Left lung (tissue), 10 donors: Measurements from ENCODE around the gene RPS15. TPM values are rescaled to one million over a fixed set of nuclear protein-coding genes. Genes with fewer than 3 reads are reported as not detected.

ENCODE experiments used
- ATAC-seq: fragments of 200-7000 bp; cut with Tn5 transposase; one replicate; pipeline ENCODE4 v1.9.1; 2020; ENCODE audit warnings: moderate library complexity
- DNase-seq, 4 donors: peaks; one replicate each; pipeline ENCODE4 v3.0.0-alpha.2; 2013 to 2020
- H3K27ac ChIP-seq, 2 donors: fragments of 200-600 bp; sonication (generic) in 1 of 2; one replicate each; pipeline versions ENCODE4 v1.5.0 to v1.8.0; 2020 to 2021
- H3K27me3 ChIP-seq, 2 donors: fragments of 200-600 bp; sonication (generic) in 1 of 2; one replicate each; pipeline versions ENCODE4 v1.5.0 to v1.8.0; 2020 to 2021
- H3K36me3 ChIP-seq, 2 donors: fragments of 200-600 bp; sonication (generic) in 1 of 2; one replicate each; pipeline versions ENCODE4 v1.5.0 to v1.8.0; 2020 to 2021
- H3K4me1 ChIP-seq, 2 donors: fragments of 200-600 bp; one replicate each; pipeline ENCODE4 v1.8.0; 2021
- H3K4me3 ChIP-seq, 2 donors: fragments of 200-600 bp; sonication (generic) in 1 of 2; one replicate each; pipeline versions ENCODE4 v1.5.0 to v1.8.0; 2020 to 2021; ENCODE audit warnings: mild to moderate bottlenecking in 1 of 2
- H3K9me3 ChIP-seq, 2 donors: fragments of 200-600 bp; sonication (generic) in 1 of 2; one replicate each; pipeline versions ENCODE4 v1.5.0 to v1.8.0; 2020 to 2021
- intact Hi-C, 2 donors: fragments of 100-400 bp; cut with DNase I; formaldehyde crosslinking; loops; one replicate each; pipeline versions ENCODE4 v1.11.2 to v1.14.2; 2022
- polyA plus RNA-seq, 6 donors: library from polyadenylated mRNA; unstranded; fragments of 120-200 nt; gene quantifications; one replicate each; pipeline ENCODE4 v1.2.1, GENCODE V29; 2013; ENCODE audit not compliant: insufficient read length in 6 of 6
- total RNA-seq, 2 donors: library from RNA; stranded (reverse); fragmentation: NEBNext Ultra II Directional; extraction: Animal tissue kit (Norgen Biotek cat#: 25700); gene quantifications; one replicate each; pipeline ENCODE4 v1.2.1, GENCODE V29; 2021
- TF ChIP-seq, protein P1 (sequence below), 2 donors: fragments of 200-600 bp; sonication (generic) in 1 of 2; IDR thresholded peaks; one replicate each; pipeline versions ENCODE4 v1.5.0 to v1.8.0; 2021; ENCODE audit warnings: antibody characterized with exemption in 2 of 2
- donor health status: DM: no; HTN: yes; CAD: no.
- donor health status: DM: no; HTN: no; CAD: no.

Gene RPS15
- total and polyA plus RNA-seq, 8 donors, result 673 to 987 (median 836) TPM

DNA sequence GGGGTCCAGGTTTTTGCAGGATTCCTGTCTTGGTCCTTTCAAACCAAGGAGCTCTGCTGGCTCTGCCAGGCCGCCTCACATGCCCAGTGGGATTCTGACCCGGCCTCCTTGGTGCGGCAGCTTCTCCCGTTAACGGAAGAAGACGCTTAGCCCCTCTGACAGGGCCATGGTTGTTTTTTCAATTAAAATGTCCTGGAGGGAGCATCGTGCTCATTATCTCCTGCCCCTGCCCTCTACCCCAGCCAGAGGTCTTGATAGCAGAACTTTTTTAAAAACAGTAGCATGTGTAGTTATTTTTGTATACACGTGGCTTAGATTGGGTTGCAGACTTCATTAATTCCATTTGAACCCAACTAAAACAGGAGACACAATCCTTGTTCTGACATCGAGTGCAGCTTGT, 11.5 kb upstream of the RPS15 start:
- Histone ChIP-seq H3K36me3 (peaks cover 0 to 98% of the 10 kb centered on the region in 2 donors), H3K4me3 (no peak overlapping the region), H3K27me3 (no peaks in the 10 kb centered on the region), H3K4me1 (peaks cover 0 to 3% of the 10 kb centered on the region in 2 donors), H3K27ac (no peak overlapping the region), H3K9me3 (no peaks in the 10 kb centered on the region)
- TF ChIP-seq, protein P1, sequence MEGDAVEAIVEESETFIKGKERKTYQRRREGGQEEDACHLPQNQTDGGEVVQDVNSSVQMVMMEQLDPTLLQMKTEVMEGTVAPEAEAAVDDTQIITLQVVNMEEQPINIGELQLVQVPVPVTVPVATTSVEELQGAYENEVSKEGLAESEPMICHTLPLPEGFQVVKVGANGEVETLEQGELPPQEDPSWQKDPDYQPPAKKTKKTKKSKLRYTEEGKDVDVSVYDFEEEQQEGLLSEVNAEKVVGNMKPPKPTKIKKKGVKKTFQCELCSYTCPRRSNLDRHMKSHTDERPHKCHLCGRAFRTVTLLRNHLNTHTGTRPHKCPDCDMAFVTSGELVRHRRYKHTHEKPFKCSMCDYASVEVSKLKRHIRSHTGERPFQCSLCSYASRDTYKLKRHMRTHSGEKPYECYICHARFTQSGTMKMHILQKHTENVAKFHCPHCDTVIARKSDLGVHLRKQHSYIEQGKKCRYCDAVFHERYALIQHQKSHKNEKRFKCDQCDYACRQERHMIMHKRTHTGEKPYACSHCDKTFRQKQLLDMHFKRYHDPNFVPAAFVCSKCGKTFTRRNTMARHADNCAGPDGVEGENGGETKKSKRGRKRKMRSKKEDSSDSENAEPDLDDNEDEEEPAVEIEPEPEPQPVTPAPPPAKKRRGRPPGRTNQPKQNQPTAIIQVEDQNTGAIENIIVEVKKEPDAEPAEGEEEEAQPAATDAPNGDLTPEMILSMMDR (IDR thresholded peaks at IDR 0.05), result no peak
- intact Hi-C loops, result no loop called here
- no peak for ATAC-seq
- DNase-seq, result no peak

DNA sequence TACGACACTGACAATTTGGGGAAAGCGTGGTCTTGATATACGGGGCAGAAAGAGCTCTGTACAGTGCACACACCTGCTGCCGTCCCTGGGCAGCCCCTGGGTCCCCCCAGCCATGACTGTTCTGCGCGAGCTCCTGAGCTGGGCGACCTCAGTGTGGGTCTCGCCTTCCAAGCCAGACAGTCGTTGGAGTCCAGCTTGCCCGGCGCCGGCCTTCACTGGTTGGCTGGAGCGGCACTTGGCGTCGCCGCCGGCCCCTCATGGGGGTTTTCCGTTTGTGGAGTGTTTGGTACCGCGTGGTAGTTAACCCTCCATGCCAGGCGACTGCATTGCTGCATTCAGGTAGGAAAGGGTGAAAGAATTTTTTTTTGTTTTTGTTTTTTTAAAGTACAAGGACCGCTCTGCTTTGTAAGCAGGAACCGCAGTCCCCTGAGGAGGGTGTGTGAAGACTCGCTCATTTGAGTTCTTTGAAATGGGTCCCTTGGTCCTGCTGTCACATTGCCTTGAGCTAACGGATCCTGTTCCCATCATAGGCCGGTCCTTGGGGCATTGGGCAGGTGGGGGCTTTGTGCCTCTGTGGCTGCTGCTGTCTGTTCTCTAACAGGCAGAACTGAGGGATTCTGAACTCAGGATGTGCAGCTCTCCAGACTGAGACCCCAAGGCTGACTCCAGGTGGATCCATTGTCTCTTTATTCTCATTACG, 10.8 kb upstream of the RPS15 start:
- H3K27ac ChIP-seq, result no peak overlapping the region
- peaks cover 0 to 98% of the 10 kb centered on the region in 2 donors for H3K36me3 ChIP-seq
- DNase-seq (no peak), ATAC-seq (no peak)
- TF ChIP-seq, protein P1 (IDR thresholded peaks at IDR 0.05), result no peak
- H3K9me3 ChIP-seq, result no peaks in the 10 kb centered on the region
- intact Hi-C loops, result no loop called here
- no peak overlapping the region for H3K4me3 ChIP-seq
- no peaks in the 10 kb centered on the region for H3K27me3 ChIP-seq
- peaks cover 0 to 3% of the 10 kb centered on the region in 2 donors for H3K4me1 ChIP-seq

DNA sequence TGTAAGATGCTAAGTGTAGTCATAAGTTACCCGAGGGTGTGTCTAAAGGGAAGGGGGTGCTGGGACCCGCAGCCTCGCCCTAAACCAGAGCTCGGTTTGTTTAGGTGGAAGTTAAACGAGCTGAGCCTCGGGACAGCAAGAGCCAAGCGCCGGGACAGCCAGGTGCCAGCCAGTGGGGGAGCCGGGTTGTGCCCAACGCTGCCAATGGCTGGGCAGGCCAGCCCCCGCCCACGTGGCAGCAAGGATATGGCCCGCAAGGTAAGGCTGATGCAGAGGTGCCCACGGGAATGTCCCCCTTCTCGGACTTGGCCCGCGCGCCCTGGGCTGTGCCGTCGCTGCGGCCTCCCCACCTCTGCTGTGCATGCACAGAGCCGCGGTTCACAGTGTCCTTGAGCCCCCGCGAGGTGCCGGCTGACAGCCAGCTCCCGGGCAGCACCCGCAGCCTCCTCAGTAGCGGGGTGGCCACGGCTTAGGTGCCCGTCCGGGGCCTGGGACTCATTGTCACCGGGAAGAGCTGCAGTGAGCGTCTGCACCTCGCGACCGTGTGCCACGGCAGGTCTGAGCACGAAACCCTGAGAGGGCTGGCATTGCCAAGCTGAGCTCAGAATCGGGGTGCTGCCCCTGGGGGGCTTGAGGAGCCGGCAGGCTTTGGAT, 9.3 kb upstream of the RPS15 start:
- H3K27me3 ChIP-seq, result no peaks in the 10 kb centered on the region
- no peak overlapping the region for H3K4me3 ChIP-seq
- intact Hi-C loops, result no loop called here
- peaks cover 0 to 98% of the 10 kb centered on the region in 2 donors for H3K36me3 ChIP-seq
- DNase-seq (peak in 1 of 4 donors; percentile 77), ATAC-seq (no peak)
- no peaks in the 10 kb centered on the region for H3K4me1 ChIP-seq
- H3K27ac ChIP-seq, result no peak overlapping the region
- TF ChIP-seq, protein P1 (IDR thresholded peaks at IDR 0.05), result no peak
- no peaks in the 10 kb centered on the region for H3K9me3 ChIP-seq

DNA sequence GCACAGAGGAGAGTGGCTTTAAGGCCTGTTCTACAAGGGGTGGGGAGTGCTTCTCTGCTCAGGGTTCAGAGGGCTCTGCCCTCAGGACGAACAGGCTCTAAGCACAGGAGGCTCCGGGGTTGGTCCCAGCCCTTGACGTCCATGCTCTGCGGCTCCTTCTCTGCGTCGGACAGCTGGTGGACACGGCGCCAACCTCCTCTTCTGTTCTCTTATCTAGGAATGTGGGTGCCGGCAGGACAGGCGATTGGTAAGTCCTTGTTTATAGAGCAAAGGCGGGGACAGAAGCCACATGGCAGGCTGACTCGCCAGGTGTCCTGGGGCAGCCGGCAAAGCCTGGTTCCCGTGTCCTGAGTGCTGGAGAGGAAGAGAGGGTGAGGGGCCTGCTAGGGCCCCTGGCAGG, 8.4 kb upstream of the RPS15 start:
- Histone ChIP-seq H3K36me3 (peaks cover 0 to 100% of the 10 kb centered on the region in 2 donors), H3K4me3 (no peak overlapping the region), H3K4me1 (no peaks in the 10 kb centered on the region), H3K9me3 (no peaks in the 10 kb centered on the region), H3K27ac (no peak overlapping the region), H3K27me3 (no peaks in the 10 kb centered on the region)
- DNase-seq (no peak), ATAC-seq (peak; percentile 54)
- TF ChIP-seq, protein P1 (IDR thresholded peaks at IDR 0.05), result no peak
- intact Hi-C loops, result no loop called here

DNA sequence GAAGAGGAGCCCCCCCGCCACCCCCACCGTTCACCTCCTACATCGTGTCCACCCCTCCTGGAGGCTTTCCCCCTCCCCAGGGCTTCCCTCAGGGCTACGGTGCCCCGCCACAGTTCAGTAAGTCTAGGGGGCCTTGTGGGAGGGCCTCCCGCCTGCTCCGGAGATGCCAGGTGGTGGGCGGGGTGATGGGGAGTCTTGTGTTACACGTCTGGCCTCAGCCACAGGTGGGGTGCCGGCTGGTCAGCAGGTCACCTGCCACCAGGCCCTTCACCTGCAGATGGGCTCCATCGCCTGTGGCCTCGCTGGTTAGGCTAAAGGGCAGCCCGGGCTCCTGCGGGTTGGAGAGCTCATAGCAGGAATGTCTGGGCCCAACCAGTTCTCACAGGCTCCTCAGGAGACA, 8.0 kb upstream of the RPS15 start:
- H3K9me3 ChIP-seq, result no peaks in the 10 kb centered on the region
- H3K4me1 ChIP-seq, result no peaks in the 10 kb centered on the region
- H3K27me3 ChIP-seq, result no peaks in the 10 kb centered on the region
- H3K36me3 ChIP-seq, result peaks cover 0 to 100% of the 10 kb centered on the region in 2 donors
- H3K4me3 ChIP-seq, result no peak overlapping the region
- H3K27ac ChIP-seq, result no peak overlapping the region
- TF ChIP-seq, protein P1 (IDR thresholded peaks at IDR 0.05), result no peak
- intact Hi-C loops, result no loop called here
- DNase-seq (peak in 1 of 4 donors; percentile 65), ATAC-seq (no peak)
